IPS-15b (cell line): ENCODE results near the gene MYO6.
"Not testable (repeated sequence)": the region's sequence is repeated elsewhere in the genome, so short reads cannot be mapped to it uniquely, and the experiment has no call there.

Experiments used
- H3K27me3 ChIP-seq: one replicate; pipeline ENCODE4 v1.6.1; 2013; ENCODE audit warnings: low read length; ENCODE audit not compliant: control insufficient read depth, insufficient read depth
- H3K36me3 ChIP-seq: one replicate; pipeline ENCODE4 v1.6.1; 2013; ENCODE audit warnings: low read length; ENCODE audit not compliant: control insufficient read depth, insufficient read depth
- H3K4me1 ChIP-seq: one replicate; pipeline ENCODE4 v1.6.1; 2013; ENCODE audit warnings: mild to moderate bottlenecking, low read length; ENCODE audit not compliant: control insufficient read depth, insufficient read depth
- H3K4me3 ChIP-seq: one replicate; pipeline ENCODE4 v1.5.1; 2013; ENCODE audit warnings: low read depth, low read length
- H3K9ac ChIP-seq: one replicate; pipeline ENCODE4 v1.6.1; 2013; ENCODE audit warnings: low read depth, mild to moderate bottlenecking, low read length
- H3K9me3 ChIP-seq: one replicate; pipeline ENCODE4 v1.6.1; 2013; ENCODE audit warnings: mild to moderate bottlenecking, low read length; ENCODE audit not compliant: control insufficient read depth, insufficient read depth

The MYO6 gene

GRCh38 chr6:75864446-75864845 lies 115.4 kb downstream of the MYO6 start:
- Histone ChIP-seq H3K36me3 (peaks cover 9% of the 10 kb centered on the region), H3K9ac (no peak overlapping the region), H3K27me3 (no peaks in the 10 kb centered on the region), H3K4me3 (no peak overlapping the region), H3K9me3 (no peaks in the 10 kb centered on the region), H3K4me1 (no peaks in the 10 kb centered on the region)

GRCh38 chr6:75870389-75870788 lies 121.3 kb downstream of the MYO6 start:
- Histone ChIP-seq H3K4me3 (no peak overlapping the region), H3K9me3 (no peaks in the 10 kb centered on the region), H3K9ac (no peak overlapping the region), H3K4me1 (no peaks in the 10 kb centered on the region), H3K27me3 (no peaks in the 10 kb centered on the region), H3K36me3 (no peaks in the 10 kb centered on the region)

GRCh38 chr6:75874224-75874623 lies 125.2 kb downstream of the MYO6 start:
- H3K4me1 ChIP-seq, result no peaks in the 10 kb centered on the region
- no peaks in the 10 kb centered on the region for H3K9me3 ChIP-seq
- H3K27me3 ChIP-seq, result no peaks in the 10 kb centered on the region
- H3K36me3 ChIP-seq, result no peaks in the 10 kb centered on the region
- H3K9ac ChIP-seq, result no peak overlapping the region
- no peak overlapping the region for H3K4me3 ChIP-seq

GRCh38 chr6:75876152-75876551 lies 127.1 kb downstream of the MYO6 start:
- Histone ChIP-seq H3K4me3 (no peak overlapping the region), H3K9me3 (no peaks in the 10 kb centered on the region), H3K36me3 (no peaks in the 10 kb centered on the region), H3K9ac (no peak overlapping the region), H3K27me3 (no peaks in the 10 kb centered on the region), H3K4me1 (no peaks in the 10 kb centered on the region)

GRCh38 chr6:75880305-75880704 lies 131.3 kb downstream of the MYO6 start:
- peaks cover 4% of the 10 kb centered on the region for H3K36me3 ChIP-seq
- no peaks in the 10 kb centered on the region for H3K27me3 ChIP-seq
- H3K4me3 ChIP-seq, result no peak overlapping the region
- H3K4me1 ChIP-seq, result no peaks in the 10 kb centered on the region
- no peak overlapping the region for H3K9ac ChIP-seq
- no peaks in the 10 kb centered on the region for H3K9me3 ChIP-seq

- no peak overlapping the region for H3K9ac ChIP-seq
- no peaks in the 10 kb centered on the region for H3K27me3 ChIP-seq
- no peaks in the 10 kb centered on the region for H3K9me3 ChIP-seq
- H3K36me3 ChIP-seq, result peaks cover 4% of the 10 kb centered on the region
- no peaks in the 10 kb centered on the region for H3K4me1 ChIP-seq
- H3K4me3 ChIP-seq, result no peak overlapping the region
Observed at GRCh38 chr6:75882734-75883133, 133.7 kb downstream of the MYO6 start.

GRCh38 chr6:75884822-75885221 lies 135.8 kb downstream of the MYO6 start:
- Histone ChIP-seq H3K4me1 (no peaks in the 10 kb centered on the region), H3K9me3 (no peaks in the 10 kb centered on the region), H3K9ac (no peak overlapping the region), H3K36me3 (peaks cover 4% of the 10 kb centered on the region), H3K27me3 (no peaks in the 10 kb centered on the region), H3K4me3 (no peak overlapping the region)

GRCh38 chr6:75892384-75892783 lies 143.3 kb downstream of the MYO6 start:
- no peaks in the 10 kb centered on the region for H3K27me3 ChIP-seq
- H3K9ac ChIP-seq, result no peak overlapping the region
- no peaks in the 10 kb centered on the region for H3K4me1 ChIP-seq
- no peaks in the 10 kb centered on the region for H3K36me3 ChIP-seq
- H3K9me3 ChIP-seq, result no peaks in the 10 kb centered on the region
- H3K4me3 ChIP-seq, result no peak overlapping the region

- Histone ChIP-seq H3K9me3 (no peaks in the 10 kb centered on the region), H3K9ac (no peak overlapping the region), H3K36me3 (no peaks in the 10 kb centered on the region), H3K4me3 (no peak overlapping the region), H3K27me3 (no peaks in the 10 kb centered on the region), H3K4me1 (no peaks in the 10 kb centered on the region)
Observed at GRCh38 chr6:75893058-75893775, 144.2 kb downstream of the MYO6 start.

GRCh38 chr6:75893776-75894152 lies 144.7 kb downstream of the MYO6 start:
- H3K9me3 ChIP-seq, result no peaks in the 10 kb centered on the region
- no peaks in the 10 kb centered on the region for H3K36me3 ChIP-seq
- no peaks in the 10 kb centered on the region for H3K4me1 ChIP-seq
- H3K9ac ChIP-seq, result no peak overlapping the region
- no peaks in the 10 kb centered on the region for H3K27me3 ChIP-seq
- H3K4me3 ChIP-seq, result no peak overlapping the region

GRCh38 chr6:75896526-75896925 lies 147.5 kb downstream of the MYO6 start:
- H3K9me3 ChIP-seq, result no peaks in the 10 kb centered on the region

GRCh38 chr6:75900216-75900615 lies 151.2 kb downstream of the MYO6 start:
- H3K27me3 ChIP-seq, H3K9ac ChIP-seq, H3K36me3 ChIP-seq, H3K4me1 ChIP-seq, H3K9me3 ChIP-seq, H3K4me3 ChIP-seq: not testable (repeated sequence)

More at GRCh38 chr6:75896526-75896925, 147.5 kb downstream of the MYO6 start:
- no peak overlapping the region for H3K4me3 ChIP-seq
- no peak overlapping the region for H3K9ac ChIP-seq
- H3K4me1 ChIP-seq, result no peaks in the 10 kb centered on the region
- no peaks in the 10 kb centered on the region for H3K27me3 ChIP-seq
- H3K36me3 ChIP-seq, result no peaks in the 10 kb centered on the region
